ENCODE data around the gene RASSF8. TPM values are rescaled to one million over a fixed set of nuclear protein-coding genes. Genes with fewer than 3 reads are reported as not detected.

Gene RASSF8
- total and polyA plus RNA-seq, 2 donors (not counting 3 experiments of a cell fraction or from before 2014, with no cell fraction given) = 11.1 to 59.3 TPM

GRCh38 chr12:26091822-26092221 lies 133.3 kb downstream of the RASSF8 start:
- intact Hi-C loops (cut with micrococcal nuclease) (no loop called here), dilution Hi-C loops (cut with MboI; ENCODE audit: extremely low pct_ligation_motif_present, low sequenced_read_pairs) (no loop called here)
- Histone ChIP-seq H3K27ac (ENCODE audit: insufficient read depth, low read depth, low read length) (no peak overlapping the region), H3K4me2 (ENCODE audit: insufficient read depth, low read length) (no peak overlapping the region), H3K36me3 (ENCODE audit: control insufficient read depth in 2 of 2, extremely low read depth in 1 of 2, insufficient read depth in 2 of 2, low read length in 2 of 2) (no peaks in the 10 kb centered on the region), H3K27me3 (ENCODE audit: control insufficient read depth in 2 of 2, insufficient read depth in 2 of 2, low read length in 2 of 2) (no peaks in the 10 kb centered on the region), H3K9me1 (replicated peaks; ENCODE audit: control insufficient read depth, extremely low read depth, insufficient read depth, low read length) (no peaks in the 10 kb centered on the region), H3K4me3 (replicated peaks in 1 of 3; ENCODE audit: insufficient read depth in 1 of 3, low read depth in 1 of 3, low read length in 3 of 3) (no peak overlapping the region), H3K4me1 (ENCODE audit: control insufficient read depth, extremely low read depth, insufficient read depth, low read length) (no peaks in the 10 kb centered on the region), H3K9me3 (replicated peaks; ENCODE audit: control insufficient read depth, insufficient read depth, low read length) (no peaks in the 10 kb centered on the region), H3K9ac (replicated peaks; ENCODE audit: extremely low read depth, insufficient read depth, low read length) (no peak overlapping the region), H4K20me1 (replicated peaks; ENCODE audit: control insufficient read depth, extremely low read depth, insufficient read depth, low read length) (no peaks in the 10 kb centered on the region), H2AFZ (ENCODE audit: low read depth, low read length) (no peak overlapping the region), H3K79me2 (ENCODE audit: control insufficient read depth, insufficient read depth, low read length) (no peaks in the 10 kb centered on the region)
- FAIRE-seq (peak; percentile 63), DNase-seq (ENCODE audit: low read depth, low spot score) (no peak)
- ChIA-PET POLR2A (no interaction called here), CTCF (interaction anchor here (1.1 to 2.9 kb wide), 5 partner anchors 10 to 656 kb away, joined by 3 to 13 read pairs (median 3); no protein-coding TSS in a partner anchor)
- no TSS peak for BruUV-seq (replicated peaks)
- TF ChIP-seq EZH2 (IDR thresholded peaks at IDR 0.05; ENCODE audit: borderline replicate concordance, low read depth, low read length, severe bottlenecking) (no peak), CTCF (IDR thresholded peaks at IDR 0.05; ENCODE audit: extremely low read depth in 1 of 2, insufficient read depth in 1 of 2, low read depth in 1 of 2, low read length in 2 of 2) (peak in 1 of 2 donors; percentile 11), POLR2AphosphoS5 (IDR thresholded peaks at IDR 0.05; ENCODE audit: insufficient read depth, low read depth, low read length) (no peak)

GRCh38 chr12:26092346-26093105 lies 134.0 kb downstream of the RASSF8 start:
- no TSS peak for BruUV-seq (replicated peaks)
- intact Hi-C loops (cut with micrococcal nuclease) = no loop called here
- dilution Hi-C loops (cut with MboI; ENCODE audit: extremely low pct_ligation_motif_present, low sequenced_read_pairs) = no loop called here

More at GRCh38 chr12:26092346-26093105, 134.0 kb downstream of the RASSF8 start:
- no peak for DNase-seq (ENCODE audit: low read depth, low spot score)
- CTCF ChIA-PET = interaction anchor here (1.1 to 2.9 kb wide), 3 partner anchors 10 to 657 kb away, joined by 3 to 13 read pairs (median 6); no protein-coding TSS in a partner anchor
- POLR2A ChIA-PET = no interaction called here
- H3K4me2 ChIP-seq (ENCODE audit: insufficient read depth, low read length) = no peak overlapping the region
- H3K4me1 ChIP-seq (ENCODE audit: control insufficient read depth, extremely low read depth, insufficient read depth, low read length) = no peaks in the 10 kb centered on the region
- H3K9me1 ChIP-seq (replicated peaks; ENCODE audit: control insufficient read depth, extremely low read depth, insufficient read depth, low read length) = no peaks in the 10 kb centered on the region
- H3K9me3 ChIP-seq (replicated peaks; ENCODE audit: control insufficient read depth, insufficient read depth, low read length) = no peaks in the 10 kb centered on the region
- H2AFZ ChIP-seq (ENCODE audit: low read depth, low read length) = no peak overlapping the region
- H4K20me1 ChIP-seq (replicated peaks; ENCODE audit: control insufficient read depth, extremely low read depth, insufficient read depth, low read length) = no peaks in the 10 kb centered on the region
- no peak for TF ChIP-seq JUN (IDR thresholded peaks at IDR 0.05; ENCODE audit: borderline replicate concordance, insufficient read depth, insufficient read length, low read depth)
- no peak for TF ChIP-seq POLR2A (IDR thresholded peaks at IDR 0.05; ENCODE audit: low read depth, low read length)
- TF ChIP-seq, protein P1, sequence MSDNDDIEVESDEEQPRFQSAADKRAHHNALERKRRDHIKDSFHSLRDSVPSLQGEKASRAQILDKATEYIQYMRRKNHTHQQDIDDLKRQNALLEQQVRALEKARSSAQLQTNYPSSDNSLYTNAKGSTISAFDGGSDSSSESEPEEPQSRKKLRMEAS (IDR thresholded peaks at IDR 0.05; ENCODE audit: insufficient read depth, insufficient read length) = no peak
- TF ChIP-seq MYC (IDR thresholded peaks at IDR 0.05; ENCODE audit: low read depth, low read length) = no peak
- H3K36me3 ChIP-seq (ENCODE audit: control insufficient read depth in 2 of 2, extremely low read depth in 1 of 2, insufficient read depth in 2 of 2, low read length in 2 of 2) = no peaks in the 10 kb centered on the region
- no peaks in the 10 kb centered on the region for H3K79me2 ChIP-seq (ENCODE audit: control insufficient read depth, insufficient read depth, low read length)
- no peaks in the 10 kb centered on the region for H3K27me3 ChIP-seq (ENCODE audit: control insufficient read depth in 2 of 2, insufficient read depth in 2 of 2, low read length in 2 of 2)
- no peak overlapping the region for H3K9ac ChIP-seq (replicated peaks; ENCODE audit: extremely low read depth, insufficient read depth, low read length)
- H3K27ac ChIP-seq (ENCODE audit: insufficient read depth, low read depth, low read length) = no peak overlapping the region
- no peak for FAIRE-seq
- H3K4me3 ChIP-seq (replicated peaks in 1 of 3; ENCODE audit: insufficient read depth in 1 of 3, low read depth in 1 of 3, low read length in 3 of 3) = no peak overlapping the region

All from endothelial cell of umbilical vein (primary cell).